ENCODE data around the gene AURKB. TPM values are rescaled to one million over a fixed set of nuclear protein-coding genes. Genes with fewer than 3 reads are reported as not detected.
"Not testable (repeated sequence)": the region's sequence is repeated elsewhere in the genome, so short reads cannot be mapped to it uniquely, and the experiment has no call there.

The AURKB gene
- total RNA-seq = 153 and 157 TPM in 2 replicates

- intact Hi-C loops (cut with micrococcal nuclease) = loop anchor here (1.0 kb wide), 3 partner anchors 10 to 18 kb away; no protein-coding TSS in a partner anchor
These were observed at the start of gene AURKB for GRCh38 chr17:8209907-8210760. Gene AURKB, minus strand, starts transcription at chr17:8210575. Its CDS starts 351 bp downstream, at chr17:8210224.

GRCh38 chr17:8257801-8258200 is 47.4 kb upstream of the AURKB start:
- intact Hi-C loops (cut with micrococcal nuclease) = no loop called here

GRCh38 chr17:8256691-8257090 is 46.3 kb upstream of the AURKB start:
- intact Hi-C loops (cut with micrococcal nuclease) = no loop called here

GRCh38 chr17:8256291-8256690 is 45.9 kb upstream of the AURKB start:
- intact Hi-C loops (cut with micrococcal nuclease) = no loop called here

- intact Hi-C loops (cut with micrococcal nuclease) = no loop called here
These were observed 45.1 kb upstream of the AURKB start for GRCh38 chr17:8255499-8255898.

GRCh38 chr17:8254881-8255280 is 44.5 kb upstream of the AURKB start:
- intact Hi-C loops (cut with micrococcal nuclease) = no loop called here

GRCh38 chr17:8253801-8254200 is 43.4 kb upstream of the AURKB start:
- intact Hi-C loops (cut with micrococcal nuclease) = no loop called here

- intact Hi-C loops (cut with micrococcal nuclease) = not testable (repeated sequence)
These were observed 41.0 kb upstream of the AURKB start for GRCh38 chr17:8251411-8251810.

GRCh38 chr17:8249621-8250500 is 39.5 kb upstream of the AURKB start:
- intact Hi-C loops (cut with micrococcal nuclease) = loop anchor here (1.0 to 5.0 kb wide), 4 partner anchors 45 to 128 kb away; partner anchors contain the start of genes HES7 and SLC25A35

- intact Hi-C loops (cut with micrococcal nuclease) = loop anchor here (1.0 to 5.0 kb wide), 7 partner anchors 39 to 127 kb away; partner anchors contain the start of genes HES7, RANGRF and SLC25A35
These were observed 38.6 kb upstream of the AURKB start, which contains the start of gene PFAS for GRCh38 chr17:8248751-8249607. Gene PFAS, plus strand, starts transcription at chr17:8249289. Its CDS starts 4,649 bp downstream, at chr17:8253938.

GRCh38 chr17:8244768-8245167 is 34.4 kb upstream of the AURKB start:
- intact Hi-C loops (cut with micrococcal nuclease) = loop anchor here (5.0 kb wide), 1 partner anchor 122 kb away; the partner anchor contains the start of gene HES7

- intact Hi-C loops (cut with micrococcal nuclease) = no loop called here
These were observed 33.5 kb upstream of the AURKB start for GRCh38 chr17:8243827-8244226.

- intact Hi-C loops (cut with micrococcal nuclease) = no loop called here
These were observed 27.5 kb upstream of the AURKB start for GRCh38 chr17:8237886-8238285.

- intact Hi-C loops (cut with micrococcal nuclease) = no loop called here
These were observed 26.8 kb upstream of the AURKB start for GRCh38 chr17:8237175-8237574.

GRCh38 chr17:8235676-8236075 is 25.3 kb upstream of the AURKB start:
- intact Hi-C loops (cut with micrococcal nuclease) = no loop called here

- intact Hi-C loops (cut with micrococcal nuclease) = no loop called here
These were observed 24.2 kb upstream of the AURKB start for GRCh38 chr17:8234361-8235270.

GRCh38 chr17:8231701-8232100 is 21.3 kb upstream of the AURKB start:
- intact Hi-C loops (cut with micrococcal nuclease) = no loop called here

- intact Hi-C loops (cut with micrococcal nuclease) = loop anchor here (10.0 kb wide), 1 partner anchor 158 kb away; the partner anchor contains the start of gene RPL26
These were observed 16.8 kb upstream of the AURKB start for GRCh38 chr17:8227238-8227581.

GRCh38 chr17:8226536-8227237 is 16.3 kb upstream of the AURKB start:
- intact Hi-C loops (cut with micrococcal nuclease) = loop anchor here (1.0 to 10.0 kb wide), 2 partner anchors 106 to 158 kb away; partner anchors contain the start of gene RPL26

Data from T-helper 2 cell treated with Interferon-gamma antibody and Interleukin-4, amounts not matched to agents 100 ng/mL and 5 ng/mL, for 36 hours (primary cell).